Measurements from ENCODE around the gene CCL17.
"Not testable (repeated sequence)": the region's sequence is repeated elsewhere in the genome, so short reads cannot be mapped to it uniquely, and the experiment has no call there.

Gene CCL17

GRCh38 chr16:57367116-57367752 lies 37.3 kb upstream of the CCL17 start:
- TF ChIP-seq CTCF (IDR thresholded peaks at IDR 0.05; ENCODE audit: low read depth, low read length) (no peak), MYC (IDR thresholded peaks at IDR 0.05; ENCODE audit: low read depth, low read length) (no peak), POLR2A (IDR thresholded peaks at IDR 0.05; ENCODE audit: extremely low read depth, insufficient read length) (no peak), MAX (IDR thresholded peaks at IDR 0.05; ENCODE audit: low read depth, low read length) (no peak)
- DNase-seq (ENCODE audit: low read depth), result no peak
- no peak overlapping the region for H3K4me3 ChIP-seq (ENCODE audit: low read depth, low read length)

- no peak for DNase-seq (ENCODE audit: low read depth)
- TF ChIP-seq MAX (IDR thresholded peaks at IDR 0.05; ENCODE audit: low read depth, low read length), result no peak
- TF ChIP-seq MYC (IDR thresholded peaks at IDR 0.05; ENCODE audit: low read depth, low read length), result no peak
- no peak for TF ChIP-seq POLR2A (IDR thresholded peaks at IDR 0.05; ENCODE audit: extremely low read depth, insufficient read length)
- no peak for TF ChIP-seq CTCF (IDR thresholded peaks at IDR 0.05; ENCODE audit: low read depth, low read length)
- H3K4me3 ChIP-seq (ENCODE audit: low read depth, low read length), result no peak overlapping the region
These were observed 32.8 kb upstream of the CCL17 start for GRCh38 chr16:57371494-57372371.

- no peak for TF ChIP-seq POLR2A (IDR thresholded peaks at IDR 0.05; ENCODE audit: extremely low read depth, insufficient read length)
- TF ChIP-seq MAX (IDR thresholded peaks at IDR 0.05; ENCODE audit: low read depth, low read length), result no peak
- no peak for TF ChIP-seq CTCF (IDR thresholded peaks at IDR 0.05; ENCODE audit: low read depth, low read length)
- TF ChIP-seq MYC (IDR thresholded peaks at IDR 0.05; ENCODE audit: low read depth, low read length), result no peak
- no peak within 1 kb of the TSS for H3K4me3 ChIP-seq (ENCODE audit: low read depth, low read length)
- DNase-seq (ENCODE audit: low read depth), result no peak
These were observed 32.0 kb upstream of the CCL17 start, which contains the start of gene CX3CL1 for GRCh38 chr16:57372372-57373116. Gene CX3CL1 (plus strand): TSS chr16:57372490. CDS start chr16:57372569, 79 bp downstream.

GRCh38 chr16:57373117-57373947 lies 31.2 kb upstream of the CCL17 start:
- TF ChIP-seq MAX (IDR thresholded peaks at IDR 0.05; ENCODE audit: low read depth, low read length) (no peak), MYC (IDR thresholded peaks at IDR 0.05; ENCODE audit: low read depth, low read length) (no peak), CTCF (IDR thresholded peaks at IDR 0.05; ENCODE audit: low read depth, low read length) (no peak), POLR2A (IDR thresholded peaks at IDR 0.05; ENCODE audit: extremely low read depth, insufficient read length) (no peak)
- no peak overlapping the region for H3K4me3 ChIP-seq (ENCODE audit: low read depth, low read length)
- DNase-seq (ENCODE audit: low read depth), result no peak

GRCh38 chr16:57374067-57374534 lies 30.5 kb upstream of the CCL17 start:
- no peak for DNase-seq (ENCODE audit: low read depth)
- no peak overlapping the region for H3K4me3 ChIP-seq (ENCODE audit: low read depth, low read length)
- TF ChIP-seq MAX (IDR thresholded peaks at IDR 0.05; ENCODE audit: low read depth, low read length) (no peak), CTCF (IDR thresholded peaks at IDR 0.05; ENCODE audit: low read depth, low read length) (no peak), POLR2A (IDR thresholded peaks at IDR 0.05; ENCODE audit: extremely low read depth, insufficient read length) (no peak), MYC (IDR thresholded peaks at IDR 0.05; ENCODE audit: low read depth, low read length) (no peak)

GRCh38 chr16:57374925-57375465 lies 29.6 kb upstream of the CCL17 start:
- not testable (repeated sequence) for H3K4me3 ChIP-seq (ENCODE audit: low read depth, low read length); DNase-seq (ENCODE audit: low read depth)

All from NB4 (cell line).